NOMO-1 treated with dmso at 0.1 percent for 144 hours (cell line): ENCODE measurements around the gene KIF2A.

ENCODE experiments used
- DNase-seq: peaks from one replicate; lab custom pipeline; 2025; ENCODE audit not compliant: unreplicated experiment; lab: John Stamatoyannopoulos, UW

The KIF2A gene

DNA sequence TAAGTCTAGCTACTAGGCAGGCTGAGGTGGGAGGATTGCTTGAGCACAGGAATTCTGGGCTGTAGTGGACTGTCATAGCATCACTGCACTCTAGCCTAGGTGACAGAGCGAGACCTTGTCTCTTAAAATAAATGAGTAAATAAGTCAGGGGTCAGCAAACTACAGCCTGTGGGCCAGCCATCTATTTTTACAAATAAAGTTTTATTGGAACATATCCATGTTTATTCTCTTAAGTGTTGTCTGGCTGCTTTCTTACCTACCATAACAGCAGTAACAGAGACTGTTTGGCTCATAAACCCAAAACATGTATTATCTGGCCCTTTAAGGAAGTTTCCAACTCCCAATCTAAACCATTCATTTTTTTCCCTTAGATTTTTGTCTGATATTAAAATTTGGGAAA, 68.1 kb downstream of the KIF2A start:
- no peak for DNase-seq

DNA sequence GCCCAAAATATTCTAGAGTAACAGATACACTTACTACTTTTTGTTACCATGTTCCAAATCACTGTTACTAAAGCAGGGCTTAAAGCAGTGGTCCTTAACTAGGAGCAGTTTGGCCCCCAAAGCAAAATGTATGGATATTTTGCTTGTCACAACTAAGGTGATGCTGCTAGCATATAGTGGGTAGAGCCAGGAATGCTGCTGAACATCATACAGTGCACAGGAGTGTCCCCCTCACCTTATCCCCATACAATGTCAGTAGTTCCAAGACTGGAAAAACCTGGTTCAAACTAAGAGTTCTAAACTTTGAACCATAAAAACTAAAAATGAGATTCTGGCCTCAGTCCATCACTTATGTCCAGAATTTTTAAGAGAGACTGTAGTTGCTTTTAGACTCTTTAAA, 69.6 kb downstream of the KIF2A start:
- DNase-seq, result no peak

DNA sequence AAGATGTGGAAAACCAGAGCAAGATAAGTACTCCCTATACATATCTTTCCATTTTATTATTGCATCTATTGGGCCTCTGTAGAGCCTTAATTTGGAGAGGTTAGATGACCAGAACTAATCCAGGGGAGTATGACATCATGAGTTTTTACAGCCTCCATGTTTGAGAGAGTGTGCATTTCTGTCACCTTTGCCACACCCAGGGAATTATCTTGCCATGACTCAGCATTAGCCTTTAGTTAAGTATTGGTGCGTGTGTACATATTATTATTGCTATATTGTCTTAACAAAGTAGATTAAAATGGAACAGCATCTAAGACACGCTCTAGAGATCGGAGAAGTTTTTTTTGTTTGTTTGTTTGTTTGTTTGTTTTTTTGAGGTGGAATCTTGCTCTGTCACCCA, 70.1 kb downstream of the KIF2A start:
- no peak for DNase-seq

DNA sequence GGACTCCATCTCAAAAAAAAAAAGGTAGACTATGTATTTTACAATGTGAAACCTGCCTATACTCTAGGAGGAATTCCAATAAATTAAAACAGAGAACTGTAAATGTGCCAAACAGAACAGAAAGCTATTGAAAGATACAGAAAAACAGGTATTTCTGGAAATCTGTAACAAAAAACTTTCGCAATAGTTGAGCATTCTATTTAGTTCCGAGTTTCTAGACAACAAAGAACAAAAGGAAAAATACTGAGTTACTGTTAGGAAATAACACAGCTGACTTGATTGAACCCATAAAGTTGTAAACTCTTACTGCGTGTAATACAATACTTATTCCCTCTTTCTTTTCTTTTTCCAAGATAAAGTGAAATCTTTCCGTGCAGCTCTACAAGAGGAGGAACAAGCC, 79.1 kb downstream of the KIF2A start:
- no peak for DNase-seq

DNA sequence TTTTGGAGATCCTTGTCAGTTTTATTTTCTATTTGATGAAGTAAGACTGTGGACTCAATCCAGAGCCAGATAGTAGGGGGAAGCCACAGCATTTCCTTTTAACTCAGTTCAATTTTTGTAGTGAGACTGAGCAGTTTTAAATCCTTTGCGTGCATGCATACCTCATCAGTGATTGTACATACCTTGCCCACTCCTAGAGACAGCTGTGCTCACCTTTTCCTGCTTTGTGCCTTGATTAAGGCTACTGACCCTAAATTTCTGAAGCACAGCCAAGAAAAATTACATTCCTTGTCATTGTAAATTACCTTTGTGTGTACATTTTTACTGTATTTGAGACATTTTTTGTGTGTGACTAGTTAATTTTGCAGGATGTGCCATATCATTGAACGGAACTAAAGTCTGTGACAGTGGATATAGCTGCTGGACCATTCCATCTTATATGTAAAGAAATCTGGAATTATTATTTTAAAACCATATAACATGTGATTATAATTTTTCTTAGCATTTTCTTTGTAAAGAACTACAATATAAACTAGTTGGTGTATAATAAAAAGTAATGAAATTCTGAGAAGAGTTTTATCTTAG, 79.9 kb downstream of the KIF2A start:
- no peak for DNase-seq

DNA sequence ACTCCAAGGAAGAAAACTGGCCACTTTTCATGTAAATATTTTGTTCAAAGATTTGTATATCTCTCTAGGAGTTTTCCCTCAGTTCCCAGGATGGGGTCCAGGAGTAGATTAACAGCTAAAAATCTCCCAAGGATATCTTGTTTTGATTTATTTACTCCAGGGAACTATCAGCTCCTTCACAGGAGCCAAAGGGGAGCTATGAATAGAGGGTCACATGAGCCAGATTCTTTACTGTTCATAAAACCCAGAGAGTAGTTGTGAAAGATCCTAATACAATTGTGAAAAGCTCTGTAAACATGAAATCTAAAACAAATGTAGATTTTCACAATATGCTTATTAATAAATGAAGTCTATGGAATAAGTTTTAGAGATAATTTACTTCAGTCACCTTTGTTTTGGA, 80.8 kb downstream of the KIF2A start:
- DNase-seq, result no peak

DNA sequence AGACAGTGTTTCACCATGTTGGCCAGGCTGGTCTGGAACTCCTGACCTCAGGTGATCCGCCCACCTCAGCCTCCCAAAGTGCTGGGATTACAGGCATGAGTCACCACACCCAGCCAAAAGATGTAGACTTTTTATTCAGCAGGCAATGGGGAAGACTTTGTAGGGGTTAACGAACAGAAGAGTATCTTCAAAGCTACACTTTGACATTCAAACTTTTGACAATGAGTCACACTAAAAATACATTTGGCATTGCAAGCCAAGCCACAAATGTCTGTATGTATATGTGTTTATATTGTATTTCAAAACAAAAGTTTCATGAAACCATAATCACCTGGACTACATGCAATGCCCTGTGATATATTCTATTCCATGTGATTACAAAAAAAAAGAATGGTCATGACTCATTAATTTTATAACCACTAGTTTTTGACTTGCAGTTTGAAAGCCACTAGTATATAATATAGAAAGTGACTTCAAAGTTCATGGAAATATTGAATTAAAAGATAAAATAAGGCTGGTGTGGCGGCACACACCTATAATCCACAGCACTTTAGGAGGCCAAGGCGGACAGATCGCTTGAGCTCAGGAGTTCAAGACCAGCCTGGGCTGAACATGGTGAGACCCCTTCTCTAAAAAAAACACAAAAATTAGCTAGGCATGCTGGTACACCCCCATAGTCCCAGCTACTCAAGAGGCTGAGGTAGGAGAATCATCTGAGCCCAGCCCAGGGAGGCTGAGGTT, 89.4 kb downstream of the KIF2A start:
- no peak for DNase-seq

DNA sequence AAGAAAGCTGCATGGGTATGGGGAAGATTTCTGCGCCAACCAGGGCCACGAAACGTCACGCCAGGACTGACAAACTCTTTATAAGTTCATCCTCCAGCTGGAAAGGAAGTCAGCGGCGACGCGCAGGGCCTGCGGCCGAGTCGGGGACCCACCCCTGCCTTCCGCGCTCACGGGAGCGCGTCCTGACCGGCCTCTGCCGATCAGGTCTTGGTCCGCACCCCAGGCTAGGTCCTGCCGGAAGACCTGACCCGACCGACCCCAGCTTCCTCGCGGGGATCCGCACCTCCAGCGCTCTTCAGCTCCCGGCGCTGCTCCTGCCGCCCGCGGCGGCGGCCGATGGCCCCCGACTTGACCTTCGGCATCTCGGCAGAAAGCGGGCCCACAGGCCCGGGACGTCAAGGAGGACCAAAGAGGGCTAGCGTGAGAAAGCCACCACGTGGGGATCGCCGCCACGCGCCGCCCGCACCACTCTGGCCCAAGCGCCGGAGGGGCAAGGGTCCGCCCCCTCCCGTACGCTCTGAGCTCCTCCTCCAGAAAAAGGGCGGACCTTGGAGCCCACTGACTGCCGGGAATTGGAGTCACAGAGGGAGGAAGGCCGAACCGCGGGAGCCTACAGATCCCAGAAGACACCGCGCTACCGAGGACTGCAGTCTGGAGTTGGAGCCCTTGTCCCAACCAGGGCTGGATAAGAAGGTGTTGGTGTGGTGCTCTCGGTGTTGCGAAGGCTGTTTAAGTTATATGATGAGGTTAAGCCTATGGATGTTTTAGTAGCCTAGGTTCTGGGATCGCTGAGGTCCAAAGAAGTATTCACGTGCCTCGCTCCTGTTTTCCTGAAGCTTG, 97.6 kb downstream of the KIF2A start, which contains the start of gene DIMT1:
DIMT1 (minus strand) TSS at position 495 of the 840 bp plus-strand sequence; CDS start at position 362, 133 bp downstream.
- DNase-seq, result peak; percentile 98

DNA sequence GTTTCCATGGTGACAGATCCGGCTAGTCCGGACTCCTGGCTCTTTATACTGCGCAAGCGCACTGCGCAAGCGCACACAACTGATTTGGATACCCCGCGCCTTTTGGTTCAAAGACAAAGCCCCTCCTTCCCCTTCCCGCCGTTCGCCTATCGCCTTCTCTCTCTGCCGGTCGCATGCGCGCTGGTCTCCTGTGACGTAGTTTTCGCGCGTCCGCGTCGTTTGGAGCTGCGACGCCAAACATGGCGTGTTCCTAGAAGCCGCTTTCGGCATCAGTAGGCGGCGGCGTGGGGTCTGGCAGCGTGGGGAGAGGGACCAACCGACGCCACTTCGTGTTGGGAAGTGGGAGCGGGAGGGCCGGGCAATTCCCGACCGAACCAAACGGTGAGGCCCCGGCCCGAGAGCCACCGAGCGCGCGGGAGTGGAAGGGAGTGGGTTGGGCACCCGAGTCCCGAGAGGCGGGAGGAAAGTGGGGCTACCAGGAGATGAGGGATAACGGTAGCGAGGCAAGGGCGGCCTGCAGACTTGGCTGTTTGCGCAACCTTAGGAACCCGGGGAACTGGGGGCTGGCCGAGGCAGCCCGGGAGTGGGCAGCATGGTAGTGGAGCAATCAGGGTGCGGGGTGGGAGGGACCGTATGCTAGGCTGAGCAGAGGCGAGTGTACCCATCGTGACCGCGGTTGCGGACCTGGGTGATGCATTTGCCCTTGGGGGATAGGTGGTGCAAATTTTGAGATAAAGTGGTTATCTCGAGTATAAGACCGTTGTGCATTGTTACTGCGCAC, 106.7 kb downstream of the KIF2A start, which contains the start of gene IPO11:
IPO11 (plus strand) TSS at position 215 of the 781 bp plus-strand sequence. CDS start 24,517 bp downstream, outside the sequence.
- peak; percentile 97 for DNase-seq

DNA sequence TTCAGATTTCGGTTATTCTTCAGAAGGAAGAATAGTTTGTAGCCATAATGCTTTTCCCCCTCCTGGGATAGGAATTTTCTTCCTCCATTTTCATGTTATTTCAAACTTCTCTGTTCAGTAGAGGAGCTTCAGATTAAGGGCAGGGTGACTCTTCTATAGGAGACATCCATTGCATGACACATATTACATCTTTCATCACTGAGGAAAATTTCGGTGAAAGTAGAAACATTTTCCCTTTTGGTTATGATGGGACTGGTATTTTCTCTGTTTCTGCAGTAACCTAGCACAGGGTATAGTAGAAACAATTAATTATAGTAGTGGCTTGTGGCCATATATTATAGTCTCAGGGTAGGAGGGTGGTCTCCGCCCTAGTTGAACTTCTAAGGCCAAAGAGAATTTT, 107.7 kb downstream of the KIF2A start:
- no peak for DNase-seq

DNA sequence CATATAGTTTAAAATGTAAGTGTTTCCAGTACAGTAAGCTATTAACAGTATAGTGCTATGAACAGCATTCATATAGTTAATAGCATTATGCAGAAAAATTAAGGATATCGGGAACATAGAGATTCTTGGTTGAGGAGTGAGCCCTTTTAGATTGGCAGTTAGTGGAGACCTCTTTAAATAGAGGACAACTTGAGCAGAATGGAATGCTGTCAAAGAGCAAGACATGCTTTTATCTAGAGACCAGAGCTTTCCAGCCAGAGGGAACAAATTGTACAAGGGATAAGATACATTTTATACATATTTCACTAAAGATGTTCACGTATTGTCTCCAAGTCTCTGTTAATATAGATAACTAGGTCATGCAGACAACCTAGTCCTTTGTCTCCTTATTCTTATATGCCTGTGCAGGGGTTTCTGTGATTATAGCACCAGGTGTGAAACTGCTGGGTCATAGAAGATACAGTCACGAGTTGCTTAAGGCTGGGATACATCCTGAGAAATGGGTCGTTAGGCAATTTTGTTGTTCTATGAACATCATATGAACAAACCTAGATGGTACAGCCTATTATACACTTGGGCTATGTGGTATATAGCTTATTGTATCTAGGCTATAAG, 112.6 kb downstream of the KIF2A start:
- DNase-seq, result no peak

DNA sequence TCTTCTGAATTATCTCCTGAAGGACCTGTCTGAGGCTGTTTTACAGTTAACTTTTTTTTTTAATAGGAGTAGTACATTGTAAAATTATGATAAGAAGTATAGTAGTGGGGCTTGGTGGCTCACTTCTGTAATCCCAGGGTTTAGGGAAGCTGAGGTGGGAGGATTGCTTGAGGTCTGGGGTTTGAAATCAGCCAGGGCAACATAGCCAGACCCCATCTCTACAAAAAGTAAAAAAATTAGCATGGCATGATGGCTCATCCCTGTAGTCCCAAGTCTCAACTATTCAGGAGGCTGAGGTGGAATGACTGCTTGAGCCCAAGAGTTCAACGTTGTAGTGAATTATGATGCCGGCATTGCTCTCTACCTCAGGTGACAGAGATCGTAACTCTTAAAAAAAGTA, 113.6 kb downstream of the KIF2A start:
- DNase-seq, result no peak

DNA sequence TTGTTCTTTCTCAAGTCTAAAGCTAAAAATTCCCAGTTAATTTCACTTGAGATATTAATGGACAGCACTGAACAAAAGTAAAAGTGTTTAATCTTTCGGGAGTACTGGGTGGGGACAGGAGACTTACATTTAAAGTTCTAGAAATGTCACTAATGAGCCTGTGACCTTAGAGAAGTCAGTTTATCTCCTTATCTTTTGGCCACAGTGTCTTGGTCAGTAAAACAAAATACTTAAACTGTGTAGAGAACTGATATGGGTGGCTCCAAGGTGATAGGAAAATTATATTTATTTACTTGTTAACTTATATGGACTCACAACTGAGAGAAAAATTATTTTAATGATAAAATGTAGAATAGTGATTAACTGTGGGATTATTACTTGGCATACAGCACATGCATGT, 115.4 kb downstream of the KIF2A start:
- no peak for DNase-seq

DNA sequence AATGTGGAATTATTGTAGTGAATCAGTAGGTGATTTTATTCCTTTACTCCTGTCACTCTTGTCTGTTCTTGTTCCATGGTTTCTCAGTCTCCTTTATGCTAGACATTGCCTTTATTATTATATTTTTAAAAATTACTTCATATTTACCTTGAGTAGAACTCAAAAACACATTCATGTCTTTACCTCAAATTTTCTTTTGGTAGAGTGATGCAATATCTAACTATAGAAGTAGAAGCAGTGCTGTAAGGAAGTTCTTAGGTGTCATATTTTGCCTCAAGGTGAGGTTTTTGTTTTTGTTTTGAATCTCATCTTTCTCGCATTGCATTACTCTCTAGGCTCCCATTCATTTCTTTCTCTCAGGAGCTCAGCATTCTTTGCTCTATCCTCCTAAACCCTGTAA, 118.8 kb downstream of the KIF2A start:
- no peak for DNase-seq

DNA sequence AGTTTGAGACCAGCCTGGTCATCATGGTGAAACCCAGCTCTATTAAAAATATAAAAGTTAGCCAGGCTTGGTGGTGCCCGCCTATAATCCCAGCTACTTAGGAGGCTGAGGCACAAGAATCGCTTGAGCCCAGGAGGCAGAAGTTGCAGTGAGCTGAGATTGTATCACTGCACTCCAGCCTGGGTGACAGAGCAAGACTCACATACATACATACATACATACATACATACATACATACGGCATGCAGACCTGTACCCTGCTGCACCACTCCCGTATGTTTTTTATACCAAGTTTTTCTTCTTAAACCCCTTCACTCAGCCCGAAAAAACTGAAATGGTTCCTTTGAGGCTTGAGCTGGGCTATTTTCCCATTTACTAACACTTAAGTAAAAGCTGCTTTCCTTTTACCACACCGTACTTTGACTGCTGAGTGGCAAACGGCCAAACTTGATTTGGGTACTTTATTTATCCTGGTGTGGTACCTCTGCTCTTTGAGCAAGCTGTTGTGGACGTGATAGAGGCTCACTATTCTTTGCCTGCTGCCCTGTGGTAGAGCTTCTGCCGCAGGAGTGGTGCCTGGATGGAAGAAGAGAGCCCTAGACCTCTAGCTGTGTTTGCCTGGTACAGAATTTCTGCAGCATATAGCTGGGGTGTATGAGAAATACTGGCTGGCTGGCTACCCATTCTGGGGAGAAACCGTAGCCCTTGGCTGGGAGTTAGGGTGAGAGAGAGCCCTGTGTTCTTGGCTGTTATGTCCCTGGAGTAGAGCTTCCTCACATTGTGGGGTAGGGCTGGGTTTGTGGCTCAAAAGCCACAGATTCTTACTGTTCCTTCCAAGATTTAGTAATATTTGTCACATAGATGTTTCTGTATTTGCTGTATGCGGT, 126.0 kb downstream of the KIF2A start:
- peak; percentile 41 for DNase-seq

DNA sequence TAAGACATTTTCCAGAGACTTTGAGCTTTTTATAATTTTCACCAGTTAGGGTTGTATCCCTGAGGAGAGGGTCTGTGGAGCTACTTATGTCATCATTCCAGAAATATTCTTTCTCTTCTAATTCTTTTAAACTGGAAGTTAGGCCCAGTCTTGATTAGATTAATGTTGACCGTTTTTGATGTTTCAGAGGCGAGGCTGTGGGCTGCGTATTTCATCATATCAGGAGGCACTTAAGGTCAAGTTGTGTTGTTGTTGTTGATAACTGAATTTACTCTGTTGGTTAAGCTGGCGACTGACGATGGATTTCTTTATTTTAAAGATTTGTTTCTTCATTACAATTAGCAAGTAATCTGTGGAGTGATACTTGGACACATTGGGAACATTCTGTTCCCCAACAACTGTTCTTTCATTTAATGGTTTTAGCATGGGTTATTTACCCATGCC, 126.6 kb downstream of the KIF2A start:
- peak; percentile 5 for DNase-seq
